Hindlimb muscle (tissue), 1 donor: Measurements from ENCODE around the gene COL6A3. TPM values are rescaled to one million over a fixed set of nuclear protein-coding genes. Genes with fewer than 3 reads are reported as not detected.
A peak's percentile ranks its signal among the peaks of the same experiment; 100 is the strongest.

ENCODE experiments used
- DNase-seq: peaks from one replicate; pipeline ENCODE4 v3.0.0-alpha.2; 2013
- polyA plus RNA-seq: library from polyadenylated mRNA; unstranded; fragments of 120-200 nt; gene quantifications from one replicate; pipeline ENCODE4 v1.2.1, GENCODE V29; 2013; ENCODE audit not compliant: insufficient read length

COL6A3 gene, protein sequence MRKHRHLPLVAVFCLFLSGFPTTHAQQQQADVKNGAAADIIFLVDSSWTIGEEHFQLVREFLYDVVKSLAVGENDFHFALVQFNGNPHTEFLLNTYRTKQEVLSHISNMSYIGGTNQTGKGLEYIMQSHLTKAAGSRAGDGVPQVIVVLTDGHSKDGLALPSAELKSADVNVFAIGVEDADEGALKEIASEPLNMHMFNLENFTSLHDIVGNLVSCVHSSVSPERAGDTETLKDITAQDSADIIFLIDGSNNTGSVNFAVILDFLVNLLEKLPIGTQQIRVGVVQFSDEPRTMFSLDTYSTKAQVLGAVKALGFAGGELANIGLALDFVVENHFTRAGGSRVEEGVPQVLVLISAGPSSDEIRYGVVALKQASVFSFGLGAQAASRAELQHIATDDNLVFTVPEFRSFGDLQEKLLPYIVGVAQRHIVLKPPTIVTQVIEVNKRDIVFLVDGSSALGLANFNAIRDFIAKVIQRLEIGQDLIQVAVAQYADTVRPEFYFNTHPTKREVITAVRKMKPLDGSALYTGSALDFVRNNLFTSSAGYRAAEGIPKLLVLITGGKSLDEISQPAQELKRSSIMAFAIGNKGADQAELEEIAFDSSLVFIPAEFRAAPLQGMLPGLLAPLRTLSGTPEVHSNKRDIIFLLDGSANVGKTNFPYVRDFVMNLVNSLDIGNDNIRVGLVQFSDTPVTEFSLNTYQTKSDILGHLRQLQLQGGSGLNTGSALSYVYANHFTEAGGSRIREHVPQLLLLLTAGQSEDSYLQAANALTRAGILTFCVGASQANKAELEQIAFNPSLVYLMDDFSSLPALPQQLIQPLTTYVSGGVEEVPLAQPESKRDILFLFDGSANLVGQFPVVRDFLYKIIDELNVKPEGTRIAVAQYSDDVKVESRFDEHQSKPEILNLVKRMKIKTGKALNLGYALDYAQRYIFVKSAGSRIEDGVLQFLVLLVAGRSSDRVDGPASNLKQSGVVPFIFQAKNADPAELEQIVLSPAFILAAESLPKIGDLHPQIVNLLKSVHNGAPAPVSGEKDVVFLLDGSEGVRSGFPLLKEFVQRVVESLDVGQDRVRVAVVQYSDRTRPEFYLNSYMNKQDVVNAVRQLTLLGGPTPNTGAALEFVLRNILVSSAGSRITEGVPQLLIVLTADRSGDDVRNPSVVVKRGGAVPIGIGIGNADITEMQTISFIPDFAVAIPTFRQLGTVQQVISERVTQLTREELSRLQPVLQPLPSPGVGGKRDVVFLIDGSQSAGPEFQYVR (N-terminal part only)
- polyA plus RNA-seq: 254 TPM

DNA sequence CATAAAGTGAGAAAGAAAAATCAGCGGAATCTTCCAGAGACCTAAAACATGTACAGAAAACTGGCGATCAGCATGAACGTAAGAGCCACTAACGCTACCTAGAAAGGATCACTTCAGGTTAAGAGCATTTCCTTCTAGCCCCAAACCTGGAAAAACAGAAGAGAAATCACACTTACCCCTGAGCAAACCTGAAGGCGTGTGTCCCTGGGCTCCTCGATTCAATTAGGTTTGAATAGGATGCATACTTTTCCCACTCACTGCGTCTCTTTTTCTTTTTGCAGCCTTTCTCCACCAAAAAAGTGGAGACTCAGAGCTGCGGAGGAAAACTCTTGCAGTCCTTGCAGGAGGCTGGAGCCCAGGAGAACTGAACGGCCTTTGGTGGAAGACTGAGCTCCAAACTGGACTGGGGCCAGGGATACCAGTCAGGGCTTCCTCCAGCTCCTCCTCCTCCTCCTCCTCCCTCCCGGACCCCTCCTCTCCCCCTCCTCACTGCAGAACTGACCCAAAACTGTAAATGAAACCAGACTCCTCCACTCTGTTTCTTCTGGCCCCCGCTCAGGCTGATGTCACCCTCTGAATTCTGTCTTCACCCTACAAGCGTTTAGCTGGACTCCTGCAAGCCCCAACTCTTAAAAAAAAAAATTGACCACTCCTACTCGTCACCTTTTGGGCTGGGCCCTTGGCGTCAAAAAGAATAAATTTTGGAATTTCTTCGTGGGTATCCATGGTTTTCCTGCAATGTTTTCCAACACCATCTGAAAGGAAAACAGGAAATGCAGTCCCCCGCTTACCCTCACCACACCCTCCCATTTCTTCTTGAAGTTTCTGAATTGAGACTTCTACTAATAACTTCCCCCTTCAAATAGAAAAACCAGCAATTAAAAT lies at the start of gene COL6A3:
Gene COL6A3, minus strand, starts transcription at position 388 of the 885 bp plus-strand sequence. CDS start 17,347 bp downstream, outside the sequence.
- peak; percentile 91 for DNase-seq

DNA sequence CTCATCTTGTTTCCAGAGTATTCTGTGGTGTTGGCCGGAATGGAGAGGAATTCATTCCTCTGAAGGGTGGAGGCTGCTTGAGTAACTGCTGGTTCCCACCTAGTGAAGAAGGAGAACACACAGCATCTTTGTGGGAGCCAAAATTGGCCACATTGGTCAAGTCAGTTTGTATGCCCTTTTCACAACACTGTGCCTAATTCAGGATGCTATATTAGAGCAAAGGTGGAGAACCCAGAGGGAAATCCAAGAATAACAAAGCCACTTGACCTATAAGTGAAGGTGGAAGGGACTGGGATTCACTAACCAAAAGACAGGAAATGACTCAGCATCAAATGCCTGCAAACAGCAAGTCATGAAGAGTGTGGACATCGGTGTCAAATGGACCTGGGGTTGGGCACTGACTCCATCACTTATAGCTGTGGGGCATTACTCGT lies 45.8 kb upstream of the COL6A3 start:
- no peak for DNase-seq

DNA sequence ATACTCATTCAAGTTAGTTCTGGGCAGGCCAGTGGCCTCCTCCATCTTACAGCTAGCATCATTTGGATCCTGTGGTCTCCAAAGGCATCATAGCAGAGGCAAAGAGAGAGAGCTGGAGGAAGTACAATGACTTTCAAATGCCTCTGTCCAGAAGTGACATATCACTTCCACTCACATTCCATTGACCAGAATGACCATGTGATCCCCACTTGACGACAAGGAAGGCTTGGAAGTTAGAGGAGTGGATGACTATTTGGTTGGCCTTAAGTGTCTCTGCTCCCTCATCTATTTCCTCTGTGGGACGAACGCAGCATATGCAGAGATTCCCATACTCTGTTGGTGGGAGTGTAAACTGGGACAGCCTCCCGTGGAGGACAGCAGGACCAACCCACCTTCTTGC lies 45.3 kb upstream of the COL6A3 start:
- DNase-seq: no peak

DNA sequence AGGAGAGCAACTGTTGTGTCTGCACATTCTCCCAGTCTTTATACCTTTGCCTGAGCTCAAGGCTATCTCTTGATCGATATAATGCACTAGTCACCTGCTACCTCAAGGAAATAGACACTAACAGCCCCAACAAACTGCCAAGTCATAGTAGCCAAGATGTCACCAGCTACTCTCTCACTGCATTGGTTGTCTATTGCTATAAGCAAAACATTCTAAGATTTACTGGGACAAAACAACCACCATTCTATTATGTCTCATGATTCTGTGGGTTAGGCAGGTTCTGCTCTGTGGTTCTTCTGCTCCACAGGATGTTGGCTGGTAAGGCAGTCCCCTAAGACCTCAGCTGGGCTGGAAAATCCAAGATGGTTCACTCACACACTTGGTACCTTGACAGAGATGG lies 44.6 kb upstream of the COL6A3 start:
- no peak for DNase-seq

DNA sequence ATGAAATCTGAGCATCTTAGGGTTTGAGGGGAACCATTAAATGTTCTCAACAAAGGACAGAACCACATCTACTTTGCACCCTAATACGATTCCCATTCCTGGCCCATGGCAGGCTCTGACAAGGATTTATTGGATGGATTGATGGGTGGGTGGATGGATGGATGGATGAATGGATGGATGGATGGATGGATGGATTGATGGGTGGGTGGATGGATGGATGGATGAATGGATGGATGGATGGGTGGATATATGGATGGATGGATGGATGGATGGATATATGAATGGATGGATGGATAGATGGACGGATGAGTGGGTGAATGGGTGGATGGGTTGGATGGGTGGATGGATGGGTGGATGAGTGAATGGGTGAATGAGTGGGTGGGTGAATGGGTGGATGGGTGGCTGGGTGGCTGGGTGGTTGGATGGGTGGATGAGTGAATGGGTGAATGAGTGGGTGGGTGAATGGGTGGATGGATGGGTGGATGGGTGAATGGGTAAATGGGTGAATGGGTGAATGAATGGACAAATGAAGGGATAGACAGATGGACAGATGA lies 43.5 kb upstream of the COL6A3 start:
- no peak for DNase-seq

DNA sequence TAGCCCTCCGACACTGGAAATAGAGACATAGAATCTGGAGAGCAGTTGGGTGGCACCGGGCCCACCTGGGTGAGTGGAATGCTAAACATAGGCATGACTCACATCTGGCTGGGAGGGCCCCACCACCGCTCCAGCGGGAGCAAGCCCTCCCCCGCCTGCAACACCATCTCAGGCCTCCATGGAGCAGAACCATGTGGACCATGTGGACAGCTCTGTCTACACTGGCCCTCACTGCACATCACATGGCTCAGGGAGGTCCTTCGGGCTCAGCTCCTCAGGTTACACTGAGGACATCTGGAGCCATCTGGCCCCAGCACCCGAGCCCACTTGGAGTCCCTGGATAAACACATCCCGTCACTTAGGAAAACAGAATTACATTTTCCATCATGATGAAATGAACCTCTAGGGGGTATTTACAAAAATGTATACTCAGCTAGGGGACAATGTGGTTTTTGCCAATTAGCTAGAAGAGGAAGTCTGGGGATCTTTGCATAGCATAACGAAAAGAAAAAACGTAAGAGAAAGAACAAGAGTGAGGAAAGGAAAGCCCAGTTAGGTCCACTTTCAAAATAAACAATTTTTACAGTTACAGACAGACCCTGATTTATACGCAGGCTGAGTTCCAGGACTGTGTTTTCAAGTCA lies 42.4 kb upstream of the COL6A3 start:
- DNase-seq: no peak

DNA sequence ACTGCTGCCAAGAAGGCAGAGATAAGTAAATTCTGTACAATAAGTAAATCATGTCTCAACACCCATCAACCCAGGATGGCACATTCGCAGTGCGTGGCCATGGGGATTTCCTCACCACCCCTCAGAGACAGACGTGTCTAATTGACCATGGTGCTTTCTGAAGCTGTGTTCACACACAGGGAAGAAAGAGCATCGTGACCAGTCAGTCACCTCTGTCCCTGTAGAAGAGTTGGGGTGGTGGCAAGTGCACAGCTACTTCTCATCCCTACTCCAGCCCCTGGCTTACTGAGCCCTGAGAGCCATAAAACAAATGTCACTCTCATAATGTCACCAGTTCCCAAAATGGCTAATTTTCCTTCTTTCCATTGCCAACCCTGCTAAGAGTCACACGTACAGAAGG lies 41.8 kb upstream of the COL6A3 start:
- no peak for DNase-seq

DNA sequence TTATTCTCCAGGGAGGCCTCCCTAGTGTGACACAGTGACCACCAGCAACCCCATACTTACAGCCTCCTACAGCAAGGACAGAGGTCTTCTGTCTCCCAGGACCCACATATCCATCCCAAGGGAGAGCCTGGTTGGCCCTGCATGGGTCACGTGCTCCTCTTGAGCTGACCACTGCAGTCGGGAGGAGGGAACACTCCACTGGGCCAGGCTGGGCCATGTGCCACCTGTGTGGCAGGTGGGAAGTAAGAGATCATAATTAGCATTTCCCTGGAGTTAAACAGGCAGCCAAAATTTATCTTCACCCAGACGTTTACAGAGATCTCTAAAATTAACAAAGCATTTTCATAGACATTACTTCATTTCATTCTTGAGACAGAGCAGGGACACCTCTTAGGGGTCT lies 39.7 kb upstream of the COL6A3 start:
- no peak for DNase-seq

DNA sequence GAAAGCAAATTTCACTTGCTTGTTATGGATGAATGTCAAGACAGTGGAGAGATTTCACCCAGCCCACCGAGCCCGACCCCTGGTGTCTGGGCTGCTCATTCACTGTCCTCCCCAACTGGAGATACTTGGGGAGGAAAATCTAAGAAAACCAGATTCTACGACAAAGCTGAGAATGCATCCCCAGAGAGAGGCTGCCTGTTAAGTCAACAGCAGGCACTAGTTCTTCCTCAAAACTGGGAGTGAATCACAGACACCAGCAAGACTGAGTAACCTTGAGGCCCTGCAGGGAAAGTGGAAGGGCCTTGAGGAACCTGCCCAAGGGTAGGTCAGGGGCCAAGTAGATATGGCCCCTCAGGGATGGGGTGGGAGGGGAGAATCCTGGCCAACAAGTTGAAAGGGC lies 38.9 kb upstream of the COL6A3 start:
- no peak for DNase-seq

DNA sequence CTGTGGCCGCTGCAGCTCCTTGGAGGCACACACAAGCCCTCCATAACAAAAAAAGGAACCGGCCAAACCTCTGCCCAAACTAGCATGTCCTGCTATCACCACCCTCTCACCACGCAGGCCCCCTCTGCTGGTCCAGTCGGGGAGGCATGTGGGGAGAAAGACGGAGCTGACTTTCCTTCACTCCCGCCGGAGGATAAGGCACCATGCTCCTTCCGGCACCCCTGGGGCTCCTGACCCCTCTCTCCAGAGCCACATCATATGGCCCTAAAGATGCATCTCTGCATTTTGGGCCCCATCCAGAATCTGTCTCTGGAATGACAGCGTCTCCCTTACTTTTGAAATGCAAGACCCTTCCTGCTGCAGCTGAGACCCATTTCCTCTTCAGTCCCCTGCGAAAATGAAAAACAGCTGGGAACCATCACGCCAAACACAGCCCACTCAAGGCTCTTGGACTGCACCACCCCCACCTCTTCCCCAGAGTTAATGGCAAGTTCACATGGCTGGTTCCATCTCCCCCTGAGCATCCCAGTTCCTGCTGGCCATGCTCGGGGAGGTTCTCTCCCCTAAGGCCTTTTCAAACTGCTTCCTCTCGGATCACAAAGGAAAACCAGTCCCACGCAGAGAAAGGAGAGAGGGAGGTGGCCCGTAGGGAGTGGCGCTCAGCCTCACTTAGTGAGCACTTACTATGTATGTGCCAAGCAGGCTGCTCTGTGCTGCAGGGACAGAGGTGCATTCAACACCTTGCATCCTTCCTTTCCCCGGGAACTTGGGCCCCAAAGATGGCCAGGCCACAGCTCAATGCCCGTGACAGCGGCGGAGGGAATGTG lies 37.9 kb upstream of the COL6A3 start:
- DNase-seq: no peak

DNA sequence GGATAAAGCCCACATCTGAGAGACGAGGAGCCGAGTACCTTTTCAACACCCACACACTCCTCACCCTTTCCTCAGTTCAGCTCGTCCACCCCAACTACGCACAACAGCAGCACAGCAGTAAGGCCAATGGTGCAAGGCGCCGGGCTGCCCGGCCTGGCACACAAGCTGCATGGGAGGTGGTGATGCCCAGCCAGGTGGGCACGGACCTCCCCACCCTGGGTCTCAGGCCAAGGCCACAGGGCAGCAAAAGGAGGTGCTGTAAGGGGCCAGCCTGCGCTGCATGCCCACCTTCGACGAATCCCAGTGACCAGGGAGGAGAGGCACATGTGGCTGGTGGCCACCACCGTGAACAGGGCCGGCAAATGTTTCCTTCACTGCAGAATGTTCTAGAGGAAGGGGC lies 36.6 kb upstream of the COL6A3 start:
- no peak for DNase-seq

DNA sequence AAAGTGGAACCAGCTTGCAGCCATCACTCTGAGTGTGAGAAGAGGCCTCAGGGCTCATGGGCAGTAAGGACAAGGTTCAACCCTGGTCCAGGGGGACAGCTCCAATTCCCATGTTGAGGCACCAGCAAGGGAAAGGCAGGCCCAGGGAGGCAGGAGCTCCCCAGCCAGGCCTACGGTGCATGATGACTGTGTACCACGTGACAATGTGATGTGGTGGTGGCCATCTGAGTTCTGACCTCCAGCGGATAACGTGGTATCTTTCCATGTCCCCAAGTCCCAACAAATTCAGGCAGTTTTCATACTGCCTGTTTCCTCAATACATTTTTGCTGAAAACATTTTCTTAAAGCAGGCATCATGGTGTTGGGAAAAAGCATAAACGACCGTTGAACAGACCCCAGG lies 36.1 kb upstream of the COL6A3 start:
- DNase-seq: no peak

DNA sequence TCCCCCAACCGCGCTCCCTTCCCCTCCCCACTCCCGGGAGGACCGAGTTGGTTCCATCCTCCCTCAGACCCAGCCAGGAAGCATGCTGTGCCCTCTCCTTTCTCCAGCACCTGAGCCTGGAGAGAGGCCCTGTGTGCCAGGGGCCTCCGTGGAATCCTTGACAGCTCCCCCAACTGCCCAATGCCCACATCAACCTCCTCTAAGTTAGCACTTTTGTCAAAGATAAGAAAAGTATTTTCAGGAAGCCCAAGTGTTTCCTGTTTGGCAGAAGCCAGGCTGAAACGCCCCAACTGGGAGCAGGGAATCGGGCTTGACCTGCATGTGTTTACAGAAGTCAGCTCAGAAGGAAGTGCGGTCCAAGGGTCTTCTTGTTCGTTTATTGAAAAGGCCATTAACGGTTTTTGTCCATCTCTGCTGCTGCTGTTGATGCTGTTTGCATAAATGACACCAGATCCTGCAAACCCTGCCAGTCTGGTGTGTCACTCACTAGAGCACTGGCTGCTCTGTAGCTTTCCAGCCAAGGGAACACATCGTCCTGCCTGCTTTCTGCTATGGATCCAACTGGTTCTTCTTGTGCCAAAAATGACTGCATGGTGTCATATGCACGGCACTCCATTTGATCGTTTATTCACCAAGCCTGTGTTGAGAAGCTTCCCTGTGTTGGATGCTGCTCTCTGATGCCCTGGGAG lies 35.4 kb upstream of the COL6A3 start:
- DNase-seq: no peak

DNA sequence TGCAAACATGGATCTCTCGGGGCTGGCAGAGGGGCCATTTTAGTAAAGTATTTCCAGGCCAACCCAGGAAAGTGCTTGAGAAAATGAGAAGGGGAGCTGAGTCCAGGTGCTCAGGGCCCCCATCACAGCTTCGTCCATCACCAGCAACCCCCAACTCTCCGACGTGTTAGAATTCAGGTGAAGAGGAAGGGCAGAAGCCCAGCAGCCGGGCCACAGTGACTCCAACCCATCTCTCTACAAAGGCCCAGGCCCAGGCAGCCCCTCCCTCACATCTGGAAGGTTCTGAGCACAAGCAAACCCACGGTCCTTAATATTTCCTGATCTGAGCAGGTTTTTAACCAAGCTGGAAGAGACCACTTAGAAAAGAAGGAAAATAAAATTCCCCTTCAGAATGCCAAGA lies 34.7 kb upstream of the COL6A3 start:
- no peak for DNase-seq

DNA sequence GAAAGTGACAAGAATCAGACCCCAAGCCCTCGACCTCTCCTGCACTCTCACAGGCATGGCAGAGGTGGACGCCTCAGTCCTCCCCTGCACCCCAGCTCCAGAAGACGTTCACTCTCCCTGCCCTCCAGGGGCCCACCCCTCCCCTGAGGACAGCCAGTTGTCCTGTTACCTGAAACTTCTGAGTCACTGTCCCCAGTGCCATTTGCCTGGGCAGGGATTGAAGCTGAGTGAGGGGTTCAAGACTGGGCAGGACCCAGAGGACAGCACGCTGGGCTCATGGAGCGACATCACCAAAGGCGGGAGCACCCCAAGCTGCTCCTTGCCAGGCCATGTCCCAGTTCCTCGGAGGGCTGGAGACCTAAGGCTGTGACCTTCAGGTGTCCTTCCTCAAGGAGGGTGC lies 34.2 kb upstream of the COL6A3 start:
- no peak for DNase-seq

DNA sequence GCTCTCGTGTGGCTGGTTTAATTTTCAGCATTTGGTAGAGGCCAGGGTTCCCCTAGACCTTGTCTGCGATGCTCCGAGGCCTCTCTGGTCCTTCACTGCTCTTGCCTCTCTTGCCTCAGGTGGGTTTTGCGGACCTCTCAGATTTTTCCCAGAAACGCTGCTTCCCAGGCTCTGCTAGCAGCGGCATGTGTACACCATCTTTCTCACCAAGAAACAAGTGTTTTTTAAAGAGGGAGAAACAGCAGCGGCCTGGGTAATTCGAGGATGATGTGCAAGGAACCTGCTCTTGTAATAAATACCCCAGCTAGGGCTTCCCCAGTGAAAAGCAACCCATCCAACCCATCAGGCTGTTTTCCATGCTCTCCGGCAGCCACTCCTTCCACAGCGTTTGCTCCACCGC lies 33.5 kb upstream of the COL6A3 start:
- DNase-seq: no peak

DNA sequence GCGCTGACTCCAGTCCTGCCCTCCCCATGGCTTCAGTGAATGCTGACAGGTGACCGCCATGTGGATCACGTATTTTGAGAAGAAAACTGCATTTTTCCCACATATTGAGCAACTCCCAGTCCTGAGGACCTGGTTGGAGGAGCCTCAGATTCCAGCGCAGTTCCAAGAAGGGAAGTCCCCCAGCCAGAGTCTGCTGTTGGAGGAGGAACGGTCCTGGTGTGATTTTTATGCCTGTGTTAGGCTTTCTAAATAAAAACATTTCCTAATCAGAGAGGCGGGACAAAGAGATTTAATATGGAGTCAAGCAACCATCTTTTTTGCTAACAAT lies 32.3 kb upstream of the COL6A3 start:
- DNase-seq: no peak

DNA sequence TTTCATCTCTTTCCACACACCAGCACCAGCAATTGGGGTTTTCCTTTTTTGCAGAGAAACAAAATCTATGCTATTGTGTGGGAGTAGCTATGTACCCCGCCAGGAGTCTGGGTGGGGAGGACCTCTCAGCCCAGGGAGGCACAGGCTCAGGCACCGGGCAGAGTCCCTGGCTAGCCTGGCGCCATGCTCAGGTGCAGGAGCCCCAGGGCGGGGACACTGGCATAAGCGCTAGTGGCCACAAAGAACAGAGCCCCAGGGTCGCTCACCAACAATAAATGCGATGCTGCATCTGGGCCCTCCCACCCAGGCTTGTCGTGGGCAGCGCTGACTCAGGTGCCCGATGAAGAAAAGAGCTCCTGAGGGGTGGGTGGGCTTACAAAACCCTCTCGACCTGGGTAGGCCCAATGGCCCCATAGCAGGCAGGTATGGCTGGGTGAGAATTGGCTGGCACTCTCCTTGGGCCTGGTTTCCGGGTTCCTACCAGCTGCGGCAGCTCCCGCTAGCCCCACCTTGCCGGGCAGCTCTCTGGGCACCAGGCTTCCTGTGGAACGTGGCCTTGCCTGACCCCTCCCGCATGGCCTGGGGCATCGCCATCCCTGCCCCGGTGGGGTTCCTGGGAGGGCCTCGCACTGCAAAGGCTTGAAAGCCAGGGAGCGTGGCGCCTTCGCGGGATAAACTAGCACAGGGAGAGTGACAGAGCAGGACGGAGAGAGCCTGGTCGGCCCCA lies 31.8 kb upstream of the COL6A3 start:
- no peak for DNase-seq

DNA sequence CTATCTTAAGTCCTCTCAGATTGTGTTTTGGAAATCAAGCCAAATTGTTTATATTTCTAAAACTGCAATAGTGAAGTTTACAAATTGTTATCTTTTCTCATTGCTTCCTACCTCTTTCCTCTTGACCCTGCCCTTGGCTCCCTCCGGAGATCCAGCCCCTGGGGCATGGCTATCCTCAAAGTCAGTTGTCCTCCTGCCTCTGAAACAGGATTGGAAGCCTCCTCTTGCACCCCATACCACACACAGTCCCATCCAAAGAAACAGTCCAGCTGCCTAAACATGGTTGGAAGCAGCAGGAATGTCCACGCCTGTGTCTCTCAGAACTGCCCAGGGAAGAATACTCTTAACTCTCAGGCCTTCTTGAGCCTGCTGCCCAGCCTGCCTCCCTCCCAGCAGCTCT lies 30.1 kb upstream of the COL6A3 start:
- DNase-seq: no peak
